Measurements from ENCODE around the gene HPRT1.

HPRT1 gene

GRCh38 chrX:134520860-134521390 lies 61.0 kb downstream of the HPRT1 start:
- H3K9me2 ChIP-seq (replicated peaks; ENCODE audit: control insufficient read depth, low read length) = no peaks in the 10 kb centered on the region
- no peaks in the 10 kb centered on the region for H3K4me1 ChIP-seq (ENCODE audit: control insufficient read depth, low read length)
- no peak overlapping the region for H3K4me2 ChIP-seq (ENCODE audit: low read length)
- no peaks in the 10 kb centered on the region for H3K9me3 ChIP-seq (ENCODE audit: control insufficient read depth, insufficient read depth, low read length)
- H4K20me1 ChIP-seq (ENCODE audit: control insufficient read depth, insufficient read depth, low read depth, low read length) = no peaks in the 10 kb centered on the region
- no peak overlapping the region for H3K4me3 ChIP-seq (ENCODE audit: low read length)
- H3K27me3 ChIP-seq (ENCODE audit: control insufficient read depth, low read length) = no peaks in the 10 kb centered on the region
- H3K79me2 ChIP-seq (ENCODE audit: control insufficient read depth, low read length) = no peaks in the 10 kb centered on the region
- H3F3A ChIP-seq (ENCODE audit: control insufficient read depth, insufficient read depth) = no peaks in the 10 kb centered on the region
- no peak overlapping the region for H3K27ac ChIP-seq (ENCODE audit: low read depth, low read length)
- no peaks in the 10 kb centered on the region for H3K36me3 ChIP-seq (ENCODE audit: control insufficient read depth, low read length)
- TF ChIP-seq EZH2phosphoT487 (IDR thresholded peaks at IDR 0.05; ENCODE audit: borderline replicate concordance, low read length) = no peak
- TF ChIP-seq CTCF (IDR thresholded peaks at IDR 0.05; ENCODE audit: low read depth, low read length, poor library complexity, severe bottlenecking) = peak; percentile 39

GRCh38 chrX:134524181-134524580 lies 64.2 kb downstream of the HPRT1 start:
- no peaks in the 10 kb centered on the region for H3K9me2 ChIP-seq (replicated peaks; ENCODE audit: control insufficient read depth, low read length)
- H4K20me1 ChIP-seq (ENCODE audit: control insufficient read depth, insufficient read depth, low read depth, low read length) = no peaks in the 10 kb centered on the region
- H3K27me3 ChIP-seq (ENCODE audit: control insufficient read depth, low read length) = no peaks in the 10 kb centered on the region
- no peaks in the 10 kb centered on the region for H3K9me3 ChIP-seq (ENCODE audit: control insufficient read depth, insufficient read depth, low read length)
- no peaks in the 10 kb centered on the region for H3K4me1 ChIP-seq (ENCODE audit: control insufficient read depth, low read length)
- no peak overlapping the region for H3K27ac ChIP-seq (ENCODE audit: low read depth, low read length)
- no peaks in the 10 kb centered on the region for H3K36me3 ChIP-seq (ENCODE audit: control insufficient read depth, low read length)
- no peak overlapping the region for H3K4me2 ChIP-seq (ENCODE audit: low read length)
- TF ChIP-seq EZH2phosphoT487 (IDR thresholded peaks at IDR 0.05; ENCODE audit: borderline replicate concordance, low read length) (no peak), CTCF (IDR thresholded peaks at IDR 0.05; ENCODE audit: low read depth, low read length, poor library complexity, severe bottlenecking) (no peak)
- no peak overlapping the region for H3K4me3 ChIP-seq (ENCODE audit: low read length)
- H3K79me2 ChIP-seq (ENCODE audit: control insufficient read depth, low read length) = no peaks in the 10 kb centered on the region
- H3F3A ChIP-seq (ENCODE audit: control insufficient read depth, insufficient read depth) = no peaks in the 10 kb centered on the region

- no peaks in the 10 kb centered on the region for H3K79me2 ChIP-seq (ENCODE audit: control insufficient read depth, low read length)
- no peaks in the 10 kb centered on the region for H3F3A ChIP-seq (ENCODE audit: control insufficient read depth, insufficient read depth)
- H3K27ac ChIP-seq (ENCODE audit: low read depth, low read length) = no peak overlapping the region
- no peaks in the 10 kb centered on the region for H4K20me1 ChIP-seq (ENCODE audit: control insufficient read depth, insufficient read depth, low read depth, low read length)
- H3K27me3 ChIP-seq (ENCODE audit: control insufficient read depth, low read length) = no peaks in the 10 kb centered on the region
- no peak overlapping the region for H3K4me3 ChIP-seq (ENCODE audit: low read length)
- H3K9me3 ChIP-seq (ENCODE audit: control insufficient read depth, insufficient read depth, low read length) = no peaks in the 10 kb centered on the region
- H3K4me2 ChIP-seq (ENCODE audit: low read length) = no peak overlapping the region
- TF ChIP-seq CTCF (IDR thresholded peaks at IDR 0.05; ENCODE audit: low read depth, low read length, poor library complexity, severe bottlenecking) (no peak), EZH2phosphoT487 (IDR thresholded peaks at IDR 0.05; ENCODE audit: borderline replicate concordance, low read length) (no peak)
- no peaks in the 10 kb centered on the region for H3K4me1 ChIP-seq (ENCODE audit: control insufficient read depth, low read length)
- no peaks in the 10 kb centered on the region for H3K36me3 ChIP-seq (ENCODE audit: control insufficient read depth, low read length)
- no peaks in the 10 kb centered on the region for H3K9me2 ChIP-seq (replicated peaks; ENCODE audit: control insufficient read depth, low read length)
Measured at GRCh38 chrX:134525086-134525792, 65.3 kb downstream of the HPRT1 start.
